ENCODE data around the gene PRSS8.
"Not testable (repeated sequence)": the region's sequence is repeated elsewhere in the genome, so short reads cannot be mapped to it uniquely, and the experiment has no call there.

PRSS8 gene

DNA sequence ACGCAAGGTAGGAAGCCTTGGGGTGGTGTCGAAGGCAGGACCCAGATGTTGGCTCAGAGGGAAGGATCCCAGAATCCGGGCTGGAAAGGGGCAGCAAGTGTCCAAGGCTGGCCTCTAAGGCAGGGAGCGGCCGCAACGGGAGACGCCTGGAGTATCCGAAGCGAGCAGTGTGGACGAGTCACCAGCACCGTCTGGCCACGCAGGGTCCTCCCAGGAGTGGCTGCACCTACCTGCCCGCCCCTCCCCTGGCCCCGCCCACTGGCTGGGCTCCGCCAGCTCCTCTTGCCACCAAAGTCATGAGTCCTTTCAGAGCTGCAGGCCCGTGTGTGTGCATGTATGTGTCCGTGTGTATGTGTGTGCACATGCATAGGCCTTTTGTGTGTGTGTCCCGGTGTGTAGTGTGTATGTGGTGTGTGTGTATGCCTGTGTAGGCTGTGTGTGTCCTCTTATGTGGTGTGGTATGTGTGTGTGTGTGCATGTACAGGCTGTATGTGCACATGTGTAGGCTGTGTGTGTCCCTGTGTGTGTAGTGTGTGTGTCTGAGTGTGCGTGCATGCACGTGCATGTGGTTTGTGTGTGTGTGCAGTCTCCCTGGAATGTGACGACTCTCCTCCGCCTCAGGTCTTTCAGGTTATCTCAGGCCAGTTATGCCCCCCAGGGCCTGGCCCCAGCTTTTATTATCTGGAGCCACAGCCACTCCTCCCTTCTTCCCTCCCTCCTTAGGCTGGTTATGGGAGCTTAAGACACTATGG, at the start of gene PRSS8:
Gene PRSS8 (minus strand): TSS at position 193 of the 752 bp plus-strand sequence. CDS start 229 bp downstream, outside the sequence.
- no peak for DNase-seq (ENCODE audit: low spot score)

GRCh38 chr16:31184888-31185287, 49.4 kb upstream of the PRSS8 start:
- no peak for DNase-seq (ENCODE audit: low spot score)

DNA sequence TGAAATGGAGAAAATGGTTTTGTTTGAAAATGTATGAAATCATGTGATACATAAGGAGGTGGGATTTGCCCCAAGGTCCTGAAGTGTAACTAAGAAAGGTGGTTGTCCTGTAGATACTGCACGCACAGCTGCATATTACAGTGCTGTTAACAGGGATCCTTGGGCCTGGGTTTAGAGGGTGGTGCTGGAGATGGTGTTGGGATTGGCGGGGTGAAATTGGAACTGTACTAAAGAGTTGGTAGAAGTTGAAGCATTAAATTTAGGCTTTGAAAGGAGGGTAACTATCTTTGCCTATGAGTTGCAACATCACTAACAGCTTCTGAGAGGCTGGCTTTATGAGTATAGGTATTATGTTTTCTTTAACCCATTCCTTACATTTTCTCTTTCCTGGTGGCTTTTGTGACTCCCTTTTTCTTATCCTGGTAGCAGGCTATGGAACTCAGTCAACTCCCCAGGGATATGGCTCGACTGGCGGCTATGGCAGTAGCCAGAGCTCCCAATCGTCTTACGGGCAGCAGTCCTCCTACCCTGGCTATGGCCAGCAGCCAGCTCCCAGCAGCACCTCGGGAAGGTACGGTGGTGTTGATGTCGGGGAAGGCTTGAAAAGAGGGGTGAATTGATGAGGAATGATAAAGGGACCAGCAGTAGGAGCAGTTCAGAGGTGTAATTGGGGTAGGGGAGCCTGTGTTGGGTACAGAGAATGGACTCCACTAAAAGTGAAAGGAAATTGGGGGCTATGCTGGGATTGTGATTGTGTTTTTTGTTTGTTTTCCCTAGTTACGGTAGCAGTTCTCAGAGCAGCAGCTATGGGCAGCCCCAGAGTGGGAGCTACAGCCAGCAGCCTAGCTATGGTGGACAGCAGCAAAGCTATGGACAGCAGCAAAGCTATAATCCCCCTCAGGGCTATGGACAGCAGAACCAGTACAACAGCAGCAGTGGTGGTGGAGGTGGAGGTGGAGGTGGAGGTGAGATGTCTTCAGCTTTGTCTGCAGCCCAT, 48.2 kb upstream of the PRSS8 start:
- DNase-seq (ENCODE audit: low spot score), result no peak

GRCh38 chr16:31182391-31182790, 46.9 kb upstream of the PRSS8 start:
- no peak for DNase-seq (ENCODE audit: low spot score)

DNA sequence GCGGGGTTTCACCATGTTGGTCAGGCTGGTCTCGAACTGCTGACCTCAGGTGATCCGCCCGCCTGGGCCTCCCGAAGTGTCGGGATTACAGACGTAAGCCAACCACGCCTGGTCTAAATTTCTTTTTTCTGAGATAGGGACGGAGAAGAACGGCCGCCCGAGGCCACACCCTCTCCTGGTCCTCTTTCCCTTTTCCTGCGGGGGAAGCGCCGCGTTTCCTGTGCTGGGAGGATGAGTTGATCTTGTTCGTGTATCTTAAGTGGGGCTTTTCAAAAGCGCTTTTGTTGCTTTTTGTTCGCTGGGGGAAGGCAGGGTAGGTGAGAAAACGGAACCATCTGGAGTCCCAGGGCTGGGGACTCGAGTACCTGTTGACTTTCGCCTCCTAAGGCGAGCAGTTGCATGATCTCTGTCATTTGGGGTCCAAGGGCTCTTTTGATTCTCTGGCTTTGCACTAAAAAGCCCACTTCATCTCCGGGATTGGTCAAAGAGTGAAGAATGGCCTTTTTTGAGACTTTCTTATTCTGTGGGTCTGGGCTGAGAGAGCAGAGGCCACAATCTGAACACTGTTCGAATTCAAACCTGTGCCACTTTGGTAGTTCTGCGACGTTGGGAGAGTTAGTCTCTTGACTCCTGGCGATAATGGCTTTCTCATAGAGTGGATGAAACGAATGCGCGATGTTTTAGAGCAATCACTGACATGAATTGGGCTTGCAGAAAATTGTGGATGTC, 45.7 kb upstream of the PRSS8 start:
- peak; percentile 15 for DNase-seq (ENCODE audit: low spot score)

DNA sequence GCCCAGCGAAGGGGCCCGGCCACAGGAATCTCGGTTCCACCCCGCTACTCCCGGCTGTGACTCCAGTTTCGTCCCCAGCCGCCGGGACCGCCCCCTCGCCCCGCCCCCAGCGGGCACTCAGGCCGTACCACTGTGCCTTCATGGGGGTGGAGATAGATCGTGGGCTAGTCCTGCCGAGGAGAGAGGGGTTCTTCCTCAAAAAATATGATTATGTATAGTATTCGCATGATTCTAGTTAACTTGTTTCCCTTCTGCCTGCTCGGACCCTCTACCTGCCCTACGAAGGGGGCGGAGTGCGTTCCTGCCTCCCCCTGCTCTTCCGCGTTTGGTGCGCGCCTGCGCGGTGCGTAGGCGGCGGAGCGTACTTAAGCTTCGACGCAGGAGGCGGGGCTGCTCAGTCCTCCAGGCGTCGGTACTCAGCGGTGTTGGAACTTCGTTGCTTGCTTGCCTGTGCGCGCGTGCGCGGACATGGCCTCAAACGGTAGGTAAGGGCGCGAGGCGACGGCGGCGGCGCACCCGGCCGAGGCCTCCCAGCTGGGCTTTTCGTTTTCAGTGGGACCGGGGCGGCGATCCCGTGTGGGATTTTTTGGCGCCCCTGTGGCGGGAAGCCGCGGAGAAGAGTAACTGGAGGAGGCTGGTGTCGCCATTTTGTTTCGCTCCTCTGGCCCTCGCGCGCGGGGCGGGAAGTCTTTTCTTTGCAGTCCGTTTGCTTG, 44.4 kb upstream of the PRSS8 start, which contains the start of gene FUS:
Gene FUS (plus strand): TSS at position 393 of the 713 bp plus-strand sequence. CDS start 76 bp downstream, at position 469.
- DNase-seq (ENCODE audit: low spot score), result peak; percentile 93

DNA sequence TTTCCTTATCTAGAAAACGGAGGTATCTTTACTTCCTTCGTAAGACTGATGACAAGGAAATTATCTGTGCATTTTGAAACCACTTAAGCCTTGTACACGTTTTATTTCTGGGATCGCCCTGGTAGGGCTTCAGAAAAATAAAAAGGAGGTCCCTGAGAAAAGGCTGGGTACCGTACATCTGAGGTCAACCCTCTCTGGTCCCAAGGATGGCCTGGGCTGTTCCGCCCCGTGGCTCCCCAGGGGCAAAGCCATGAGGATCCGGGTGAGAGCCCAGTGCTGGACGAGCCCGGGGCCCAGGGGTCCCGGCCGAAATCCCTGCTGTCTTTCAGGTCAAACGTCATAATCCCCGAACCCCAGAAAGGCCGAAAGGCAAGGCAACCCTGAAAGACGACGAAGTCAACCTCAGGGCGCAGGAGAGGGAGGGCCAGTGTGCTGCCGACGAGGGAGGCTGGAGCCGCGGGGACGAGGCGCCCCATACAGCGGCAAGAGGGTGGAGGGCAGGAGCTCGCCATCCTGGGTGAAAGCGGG, 43.8 kb upstream of the PRSS8 start:
- no peak for DNase-seq (ENCODE audit: low spot score)

GRCh38 chr16:31177136-31177535, 41.6 kb upstream of the PRSS8 start:
- DNase-seq (ENCODE audit: low spot score), result peak; percentile 53

DNA sequence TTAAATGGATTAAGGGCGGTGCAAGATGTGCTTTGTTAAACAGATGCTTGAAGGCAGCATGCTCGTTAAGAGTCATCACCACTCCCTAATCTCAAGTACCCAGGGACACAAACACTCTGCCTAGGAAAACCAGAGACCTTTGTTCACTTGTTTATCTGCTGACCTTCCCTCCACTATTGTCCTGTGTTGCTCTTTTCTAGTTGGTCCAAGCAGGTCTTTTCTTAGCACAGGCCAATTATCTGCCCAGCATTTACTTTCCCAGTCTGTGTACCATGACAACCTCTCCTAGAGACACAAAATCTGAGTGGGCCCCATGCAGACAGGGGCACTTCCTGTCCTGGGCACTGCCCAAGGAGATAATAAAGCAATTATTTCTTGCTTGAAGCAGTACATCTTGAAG, 34.5 kb upstream of the PRSS8 start:
- DNase-seq (ENCODE audit: low spot score), result not testable (repeated sequence)

DNA sequence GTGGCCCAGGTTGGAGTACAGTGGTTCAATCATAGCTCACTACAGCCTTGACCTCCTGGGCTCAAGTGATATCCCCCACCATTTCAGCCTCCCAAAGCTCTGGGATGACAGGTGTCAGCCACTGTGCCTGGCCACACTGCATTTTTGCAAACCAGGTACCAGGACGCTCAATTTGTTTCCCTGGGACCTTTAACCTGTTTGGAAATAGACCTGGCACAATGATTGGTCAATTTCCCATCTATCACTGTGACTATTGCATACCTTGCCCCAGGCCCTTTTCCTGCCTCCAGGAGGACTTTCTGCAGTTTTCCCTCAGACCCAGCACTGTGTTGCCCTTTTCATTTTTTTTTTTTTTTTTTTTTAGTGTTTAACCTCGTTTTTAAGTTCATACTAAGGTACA, 33.3 kb upstream of the PRSS8 start:
- DNase-seq (ENCODE audit: low spot score), result no peak

GRCh38 chr16:31167315-31167714, 31.8 kb upstream of the PRSS8 start:
- DNase-seq (ENCODE audit: low spot score), result no peak

- no peak for DNase-seq (ENCODE audit: low spot score)
Observed at GRCh38 chr16:31157136-31157535, 21.6 kb upstream of the PRSS8 start.

- not testable (repeated sequence) for DNase-seq (ENCODE audit: low spot score)
Observed at GRCh38 chr16:31150976-31151375, 15.4 kb upstream of the PRSS8 start.

DNA sequence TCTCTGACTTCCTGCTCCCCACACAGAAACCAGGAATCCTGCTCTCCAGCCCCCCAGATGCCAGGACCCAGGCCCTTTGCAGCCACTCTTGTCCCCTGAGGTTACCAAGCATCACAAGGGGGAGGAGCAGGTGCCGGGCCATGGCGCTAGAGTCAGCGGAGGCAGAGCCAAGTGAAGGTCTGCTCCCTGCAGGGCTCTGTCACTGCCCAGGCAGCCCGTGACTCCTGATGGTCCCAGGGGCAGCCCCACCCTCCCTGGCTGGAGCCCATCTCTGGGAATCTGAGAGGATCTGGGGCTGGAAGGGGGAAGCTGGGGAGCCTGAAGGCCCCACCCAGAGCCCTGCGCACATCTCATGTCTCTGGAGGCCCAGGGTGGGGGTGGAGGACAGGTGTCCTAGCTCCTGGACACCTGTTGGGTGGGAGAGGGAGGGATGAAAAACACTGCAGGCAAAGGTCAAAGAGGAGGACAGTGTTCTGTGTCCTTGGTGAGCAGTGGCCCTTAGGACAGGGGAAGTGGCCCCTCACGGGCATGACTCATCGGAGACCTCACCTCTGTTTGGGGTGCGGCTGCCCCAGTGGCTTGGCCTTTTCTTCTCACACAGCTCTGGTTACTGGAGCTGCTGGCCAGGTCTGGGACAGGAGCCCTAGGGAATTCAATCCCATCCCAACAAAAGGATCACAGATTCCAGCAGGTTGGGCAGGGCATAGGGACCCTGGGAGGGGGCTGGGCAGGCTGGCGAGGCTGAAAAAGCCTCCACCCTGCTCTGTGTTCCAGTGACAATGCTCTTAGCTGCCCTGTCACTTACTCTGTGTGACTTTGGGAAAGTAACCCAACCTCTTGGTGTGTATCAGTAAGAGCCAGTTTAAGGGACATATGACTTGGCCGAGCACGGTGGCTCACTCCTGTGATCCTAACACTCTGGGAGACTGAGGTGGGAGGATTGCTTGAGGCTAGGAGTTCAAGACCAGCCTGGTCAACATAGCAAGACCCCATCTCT, 14.7 kb upstream of the PRSS8 start, which contains the start of gene PRSS36:
Gene PRSS36 (minus strand): TSS at position 173 of the 997 bp plus-strand sequence. CDS start 31 bp downstream, at position 142.
- DNase-seq (ENCODE audit: low spot score), result no peak

DNA sequence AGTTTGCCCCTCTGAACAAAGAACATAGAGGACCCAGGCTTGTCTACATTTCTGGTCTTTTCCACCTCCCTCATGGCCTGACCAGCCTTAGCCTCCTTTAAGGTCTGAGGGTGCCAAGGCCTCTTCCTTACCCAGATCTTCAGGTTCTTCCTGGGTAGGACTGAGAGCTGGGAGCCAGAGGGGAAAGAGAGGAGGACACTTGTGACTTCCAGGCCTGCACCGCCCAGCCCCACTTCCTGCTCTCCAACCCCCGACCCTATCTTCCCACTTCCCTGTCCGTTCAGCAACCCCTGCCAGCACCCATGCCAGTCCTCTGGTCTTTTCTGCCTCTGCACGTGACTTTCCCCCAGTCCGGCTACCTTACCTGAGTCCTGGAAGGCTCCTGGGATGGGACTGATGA, 13.8 kb upstream of the PRSS8 start:
- DNase-seq (ENCODE audit: low spot score), result no peak

DNA sequence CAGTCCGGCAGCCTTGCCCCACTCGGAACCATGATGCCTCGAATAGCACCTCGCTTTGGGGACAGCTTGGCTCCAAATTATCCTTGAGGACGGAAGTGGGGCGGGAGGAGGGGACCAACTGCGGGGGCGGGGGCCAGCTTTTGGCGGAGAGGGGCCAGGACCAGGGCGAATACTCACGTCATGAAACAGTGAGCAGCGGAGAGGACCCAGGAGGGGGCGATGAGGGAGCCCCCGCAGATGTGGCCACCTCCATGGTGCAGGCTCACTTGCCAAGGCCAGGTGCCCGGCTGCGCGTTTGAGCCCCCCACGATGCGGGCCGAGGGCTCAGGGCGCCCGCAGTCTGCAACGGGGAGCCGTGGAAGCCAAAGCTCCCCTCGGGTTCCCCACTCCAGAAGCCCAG, 13.4 kb upstream of the PRSS8 start:
- no peak for DNase-seq (ENCODE audit: low spot score)

GRCh38 chr16:31148281-31148728, 12.8 kb upstream of the PRSS8 start:
- no peak for DNase-seq (ENCODE audit: low spot score)

- no peak for DNase-seq (ENCODE audit: low spot score)
Observed at GRCh38 chr16:31147574-31147973, 12.0 kb upstream of the PRSS8 start.

DNA sequence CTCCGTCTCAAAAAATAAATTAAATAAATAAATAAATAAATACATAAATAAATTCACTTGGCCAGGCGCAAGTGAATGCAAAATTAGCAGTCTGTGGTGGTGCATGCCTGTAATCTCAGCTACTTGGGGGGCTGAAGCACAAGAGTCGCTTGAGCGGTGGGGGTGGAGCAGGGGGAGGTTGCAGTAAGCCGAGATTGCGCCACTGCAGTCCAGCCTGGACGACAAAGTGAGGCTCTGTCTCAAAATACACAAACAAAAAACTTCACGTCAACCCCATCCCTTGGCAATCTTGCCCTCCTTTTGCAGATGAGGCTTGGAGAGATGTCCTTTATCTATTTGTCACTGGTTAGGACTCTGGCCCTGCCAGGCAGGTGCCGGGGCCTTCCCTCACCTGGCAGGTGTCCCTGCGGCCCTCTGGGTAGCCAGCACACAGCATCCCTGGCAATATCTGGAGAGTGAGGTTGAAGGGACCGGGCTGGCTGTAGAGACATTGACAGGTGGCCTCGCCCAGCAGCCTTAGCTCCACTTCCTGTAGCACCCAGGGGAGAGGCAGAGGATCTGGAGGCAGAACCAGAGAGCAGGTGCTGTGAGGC, 10.0 kb upstream of the PRSS8 start:
- no peak for DNase-seq (ENCODE audit: low spot score)

All from CD4-positive, alpha-beta T cell treated with Interleukin-2 at 100 ng/mL for 4 hours (primary cell).